Glomerular endothelial cell (primary cell): ENCODE data around the gene EPN2. TPM values are rescaled to one million over a fixed set of nuclear protein-coding genes. Genes with fewer than 3 reads are reported as not detected.
"Not testable (repeated sequence)": the region's sequence is repeated elsewhere in the genome, so short reads cannot be mapped to it uniquely, and the experiment has no call there.

ENCODE experiments used
- DNase-seq: peaks from one replicate; pipeline ENCODE4 v3.0.0-alpha.2; 2011; ENCODE audit warnings: low read depth, low spot score; ENCODE audit errors: extremely low read depth
- total RNA-seq: library from RNA; depleted of rRNA; stranded (reverse); fragments of >200 nt; gene quantifications from 2 replicates; pipeline ENCODE4 v1.2.3, GENCODE V29; 2015

EPN2 gene
- total RNA-seq = 29.2 and 53.4 TPM in 2 replicates

DNA sequence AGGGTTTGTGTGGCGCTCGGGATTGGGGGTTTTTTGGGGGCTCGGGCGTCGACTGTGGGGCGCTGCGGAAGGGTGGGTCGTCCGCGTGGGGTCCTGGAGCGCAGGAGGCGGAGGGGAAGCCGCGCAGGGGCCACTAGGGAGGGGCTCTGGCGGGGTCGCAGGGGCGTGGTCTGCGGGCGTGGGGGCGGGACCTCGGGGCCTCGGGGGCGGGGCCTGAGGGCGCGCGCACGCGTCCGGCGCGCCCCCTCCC is at the start of gene EPN2:
Gene EPN2, plus strand, starts transcription at position 228 of the 250 bp plus-strand sequence. CDS start 45,754 bp downstream, outside the sequence.
- not testable (repeated sequence) for DNase-seq

DNA sequence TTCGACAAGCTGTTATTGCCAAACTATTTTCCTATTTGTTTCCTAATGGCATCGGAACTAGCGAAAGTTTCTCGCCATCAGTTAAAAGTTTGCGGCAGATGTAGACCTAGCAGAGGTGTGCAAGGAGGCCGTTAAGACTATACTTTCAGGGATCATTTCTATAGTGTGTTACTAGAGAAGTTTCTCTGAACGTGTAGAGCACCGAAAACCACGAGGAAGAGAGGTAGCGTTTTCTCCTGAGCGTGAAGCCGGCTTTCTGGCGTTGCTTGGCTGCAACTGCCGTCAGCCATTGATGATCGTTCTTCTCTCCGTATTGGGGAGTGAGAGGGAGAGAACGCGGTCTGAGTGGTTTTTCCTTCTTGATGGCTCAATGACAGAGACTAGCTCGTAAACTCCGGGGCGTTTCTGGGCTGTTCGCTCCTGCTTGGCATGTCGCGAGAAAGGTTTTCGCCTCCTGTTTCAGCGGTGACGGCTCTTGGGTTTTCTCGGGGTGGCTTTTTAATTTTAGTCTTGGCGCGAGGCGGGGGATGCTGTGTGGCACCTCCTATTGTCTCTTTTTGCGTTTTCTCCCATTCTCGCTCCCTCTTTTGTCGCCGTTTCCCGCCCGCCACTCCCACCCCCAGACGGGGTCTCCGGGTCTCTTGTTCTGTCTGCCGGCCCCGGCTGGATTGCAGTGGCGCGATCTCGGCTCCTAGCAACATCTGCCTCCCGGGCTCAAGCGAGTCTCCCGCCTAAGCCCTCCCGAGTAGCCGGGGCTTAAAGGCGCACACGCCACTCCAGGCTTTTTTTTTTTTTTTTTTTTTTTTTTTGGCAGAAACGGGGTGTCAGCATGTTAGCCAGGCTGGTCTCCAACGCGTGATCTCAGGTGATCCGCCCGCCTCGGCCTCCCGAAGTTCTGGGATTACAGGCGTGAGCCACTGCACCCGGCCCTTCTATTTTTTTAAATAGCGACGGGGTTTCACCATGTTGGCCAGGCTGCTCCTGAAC is 49.0 kb upstream of the EPN2 start:
- not testable (repeated sequence) for DNase-seq

DNA sequence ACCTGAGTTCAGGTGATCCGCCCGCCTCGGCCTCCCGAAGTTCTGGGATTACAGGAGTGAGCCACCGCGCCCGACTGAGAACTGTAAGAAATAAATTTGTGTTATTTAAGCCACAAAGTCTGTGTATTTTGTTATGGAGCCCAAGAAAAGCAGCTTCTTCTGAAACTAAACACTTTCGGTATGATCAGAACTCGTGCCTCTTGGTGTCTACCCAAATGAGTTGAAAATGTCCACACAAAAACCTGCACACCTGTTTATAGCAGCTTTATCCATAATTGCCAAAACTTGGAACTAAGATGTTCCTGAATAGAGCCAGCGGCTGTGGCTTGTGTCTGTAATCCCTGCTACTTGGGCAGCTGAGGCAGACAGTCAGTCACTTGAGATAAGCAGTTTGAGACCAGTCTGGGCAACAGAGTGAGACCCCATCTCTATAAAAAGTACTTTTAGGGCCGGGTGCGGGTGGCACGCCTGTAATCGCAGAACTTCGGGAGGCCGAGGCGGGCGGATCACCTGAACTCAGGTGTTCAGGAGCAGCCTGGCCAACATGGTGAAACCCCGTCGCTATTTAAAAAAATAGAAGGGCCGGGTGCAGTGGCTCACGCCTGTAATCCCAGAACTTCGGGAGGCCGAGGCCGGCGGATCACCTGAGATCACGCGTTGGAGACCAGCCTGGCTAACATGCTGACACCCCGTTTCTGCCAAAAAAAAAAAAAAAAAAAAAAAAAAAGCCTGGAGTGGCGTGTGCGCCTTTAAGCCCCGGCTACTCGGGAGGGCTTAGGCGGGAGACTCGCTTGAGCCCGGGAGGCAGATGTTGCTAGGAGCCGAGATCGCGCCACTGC is 48.1 kb upstream of the EPN2 start:
- not testable (repeated sequence) for DNase-seq

DNA sequence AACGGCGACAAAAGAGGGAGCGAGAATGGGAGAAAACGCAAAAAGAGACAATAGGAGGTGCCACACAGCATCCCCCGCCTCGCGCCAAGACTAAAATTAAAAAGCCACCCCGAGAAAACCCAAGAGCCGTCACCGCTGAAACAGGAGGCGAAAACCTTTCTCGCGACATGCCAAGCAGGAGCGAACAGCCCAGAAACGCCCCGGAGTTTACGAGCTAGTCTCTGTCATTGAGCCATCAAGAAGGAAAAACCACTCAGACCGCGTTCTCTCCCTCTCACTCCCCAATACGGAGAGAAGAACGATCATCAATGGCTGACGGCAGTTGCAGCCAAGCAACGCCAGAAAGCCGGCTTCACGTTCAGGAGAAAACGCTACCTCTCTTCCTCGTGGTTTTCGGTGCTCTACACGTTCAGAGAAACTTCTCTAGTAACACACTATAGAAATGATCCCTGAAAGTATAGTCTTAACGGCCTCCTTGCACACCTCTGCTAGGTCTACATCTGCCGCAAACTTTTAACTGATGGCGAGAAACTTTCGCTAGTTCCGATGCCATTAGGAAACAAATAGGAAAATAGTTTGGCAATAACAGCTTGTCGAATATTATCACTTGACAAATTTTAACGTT is 47.3 kb upstream of the EPN2 start:
- not testable (repeated sequence) for DNase-seq

DNA sequence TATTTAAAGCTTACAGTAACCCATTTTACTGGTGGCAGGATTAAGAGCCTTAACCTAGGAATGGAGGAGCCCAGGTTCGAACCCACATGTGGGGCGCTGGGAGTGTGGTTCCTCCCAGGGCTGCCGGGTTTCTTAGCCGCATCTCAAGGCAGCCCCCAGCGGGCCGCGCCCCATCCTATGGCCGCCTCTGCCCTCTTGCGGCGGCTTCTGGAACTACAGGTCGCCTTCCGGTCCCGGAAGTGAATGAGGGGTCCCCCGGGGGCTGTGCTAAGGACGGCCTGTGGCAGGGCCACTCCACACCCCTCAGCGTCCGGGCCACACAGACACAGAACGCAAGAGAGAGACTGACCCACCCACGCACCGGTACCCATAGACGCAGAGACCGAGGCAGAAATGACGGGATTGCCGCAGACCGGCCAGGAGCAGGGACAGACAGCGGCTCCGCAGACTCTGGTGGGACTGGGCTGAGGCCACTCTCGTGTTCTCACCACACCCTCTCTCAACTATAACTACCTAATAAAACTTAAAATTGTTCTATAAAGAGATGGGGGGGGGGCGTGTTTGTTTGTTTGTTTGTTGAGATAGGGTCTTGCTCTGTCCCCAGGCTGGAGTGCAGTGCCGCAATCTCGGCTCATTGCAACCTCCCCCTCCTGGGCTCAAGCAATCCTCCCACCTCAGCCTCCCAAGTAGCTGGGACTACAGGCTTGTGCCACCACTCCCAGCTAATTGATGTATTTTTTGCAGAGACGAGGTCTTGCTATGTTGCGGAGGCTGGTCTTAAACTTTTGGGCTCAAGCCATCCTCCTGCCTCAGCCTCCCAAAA is 40.6 kb upstream of the EPN2 start:
- DNase-seq = not testable (repeated sequence)

DNA sequence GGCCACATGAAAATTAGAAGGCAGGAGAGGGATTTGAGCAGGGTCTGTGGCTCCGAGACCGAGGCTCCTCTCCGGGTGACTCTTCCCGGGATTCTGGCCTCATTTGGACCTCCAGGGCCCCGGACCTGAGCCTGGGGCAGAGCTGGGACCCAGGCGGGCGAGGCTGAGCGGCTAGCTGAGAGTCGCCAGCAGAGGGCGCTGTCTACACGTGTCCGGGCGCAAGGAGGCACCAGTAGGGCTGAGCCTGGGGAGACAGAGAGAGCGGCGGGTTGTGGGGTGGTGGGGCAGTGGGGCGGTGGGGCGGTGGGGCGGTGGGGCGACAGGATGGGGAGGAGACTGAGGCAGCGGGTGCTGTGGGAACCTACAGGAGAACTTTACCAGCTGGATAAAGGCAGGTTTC is 34.7 kb upstream of the EPN2 start:
- not testable (repeated sequence) for DNase-seq

DNA sequence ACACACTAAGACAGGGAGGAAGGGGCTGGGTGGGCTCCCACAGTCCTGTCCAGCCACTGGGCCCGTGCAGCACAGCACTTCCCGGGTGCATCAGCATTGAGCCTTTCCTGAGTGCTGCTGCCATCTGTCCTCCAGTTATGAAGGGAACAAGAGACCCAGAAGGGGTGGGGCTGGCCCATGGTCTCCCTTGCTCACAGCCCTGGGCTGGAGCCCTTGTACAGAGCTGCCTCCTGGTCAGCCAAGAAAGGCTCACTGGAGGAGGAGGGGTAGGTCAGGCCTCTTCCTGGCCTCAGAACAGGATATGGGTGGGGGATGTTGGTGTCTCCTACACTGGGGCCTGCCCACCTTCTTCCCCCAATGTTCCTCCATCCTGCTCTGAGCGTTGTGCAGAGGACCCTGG is 33.7 kb upstream of the EPN2 start:
- not testable (repeated sequence) for DNase-seq

DNA sequence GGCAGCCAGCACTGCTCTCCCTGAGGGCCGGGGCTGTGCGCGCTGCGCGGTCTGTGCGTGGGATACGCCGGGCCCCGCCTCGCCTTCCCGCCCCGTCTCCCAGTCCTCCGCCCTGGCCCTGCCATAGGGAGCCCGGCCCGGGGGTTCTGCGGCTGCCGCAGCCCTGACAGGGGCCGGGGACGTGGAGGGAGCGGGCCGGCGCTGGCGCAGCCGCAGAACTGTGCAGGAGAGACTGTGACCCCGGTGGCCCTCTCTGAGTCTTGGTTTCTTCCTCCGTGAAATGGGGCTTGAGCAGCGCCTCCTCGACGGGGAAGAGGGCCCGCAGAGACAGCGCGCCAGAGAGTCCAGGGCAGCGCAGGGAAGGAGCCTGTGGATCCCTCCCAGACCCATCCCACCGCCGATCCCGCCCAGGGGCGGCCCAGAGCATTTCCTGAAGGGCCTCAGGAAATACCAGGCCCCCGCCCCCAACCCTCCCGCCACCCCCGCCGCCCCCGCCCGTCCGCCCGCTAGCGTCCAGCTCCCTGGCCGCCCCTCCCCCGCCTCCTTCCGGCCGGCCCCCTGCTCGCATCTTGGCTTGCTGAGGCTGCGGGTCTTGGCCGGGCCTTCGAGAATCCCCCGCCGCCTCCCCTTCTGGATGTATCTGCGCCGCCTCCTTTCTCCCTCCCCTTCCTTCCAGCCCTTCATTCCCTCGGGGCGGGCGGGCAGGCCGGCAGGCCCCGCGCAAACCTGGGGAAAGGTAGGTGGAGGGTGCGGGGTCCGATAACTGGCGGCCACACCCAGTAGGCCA is 21.9 kb upstream of the EPN2 start:
- not testable (repeated sequence) for DNase-seq

DNA sequence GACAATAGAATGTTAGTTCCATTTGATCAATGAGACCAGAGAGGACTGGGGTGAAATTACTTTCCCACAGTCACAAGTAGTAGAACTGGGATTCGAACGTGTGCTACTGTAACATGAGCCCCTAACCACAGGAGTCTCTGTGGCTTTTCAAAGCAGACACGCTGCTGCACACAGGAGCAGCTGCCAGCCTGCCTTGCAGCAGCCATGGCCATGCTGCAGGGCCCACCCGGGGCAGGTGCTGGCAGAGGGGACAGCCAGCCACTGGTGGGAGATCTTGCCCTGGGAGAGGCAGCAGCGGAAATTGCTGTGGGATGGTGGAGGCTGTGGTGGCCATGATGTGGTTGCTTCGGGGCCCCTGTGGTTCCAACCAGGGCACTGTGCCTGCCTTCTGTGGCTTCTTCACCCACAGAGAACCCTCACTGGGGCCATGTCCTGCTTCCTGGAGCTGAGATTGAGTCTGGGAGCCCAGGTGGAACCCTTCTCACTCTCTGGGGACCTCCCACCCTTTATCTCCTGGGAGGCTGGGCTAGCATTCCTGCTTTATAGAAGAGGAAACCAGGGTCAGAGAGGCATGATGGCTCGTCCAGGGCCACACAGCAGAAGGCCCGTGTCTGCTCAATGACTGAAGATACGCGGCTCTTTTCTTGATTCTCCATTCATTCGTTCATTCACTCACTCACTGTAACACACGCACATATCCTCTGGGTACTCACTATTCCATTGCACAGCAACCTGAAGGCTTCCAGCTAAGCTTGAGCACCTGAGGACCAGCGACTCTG is 20.8 kb upstream of the EPN2 start:
- not testable (repeated sequence) for DNase-seq

DNA sequence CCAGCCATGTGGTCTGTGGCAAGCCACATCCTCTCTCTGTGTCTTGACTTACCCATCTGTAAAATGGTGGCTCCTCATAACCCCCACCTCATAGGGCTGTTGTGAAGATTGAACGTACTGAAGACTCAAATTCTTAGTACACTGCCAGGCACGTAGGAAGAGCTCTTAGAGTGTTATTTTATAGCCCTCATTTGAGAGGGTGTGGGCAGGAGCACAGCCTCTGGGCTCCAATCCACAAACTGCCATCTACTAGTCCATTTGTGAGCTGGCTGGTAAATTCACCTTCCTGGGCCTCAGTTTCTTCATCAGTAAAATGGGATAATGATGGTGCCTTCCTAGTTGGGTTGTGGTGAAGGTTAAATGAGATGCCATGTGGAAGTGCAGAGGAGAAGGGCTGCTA is 18.3 kb upstream of the EPN2 start:
- DNase-seq = not testable (repeated sequence)

DNA sequence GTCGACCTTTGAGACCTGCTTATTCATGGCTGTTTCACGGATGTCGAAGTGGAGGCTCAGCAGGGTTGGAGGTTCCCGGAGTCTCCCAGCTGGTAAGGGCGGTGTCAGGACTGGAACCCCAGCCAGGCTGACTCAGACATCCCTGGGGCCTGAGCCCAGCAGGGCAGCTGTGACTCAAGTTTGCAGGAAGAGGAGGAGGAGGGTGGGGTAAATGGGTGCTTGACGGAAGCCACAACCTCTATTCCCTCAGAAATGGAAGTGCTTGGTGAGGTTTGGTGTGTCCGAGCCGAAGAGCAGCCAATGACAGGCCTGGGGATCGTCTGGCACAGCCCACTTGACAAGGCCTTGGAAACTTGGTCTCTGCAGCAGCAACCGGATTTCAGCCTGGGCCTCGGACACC is 17.8 kb upstream of the EPN2 start:
- DNase-seq = not testable (repeated sequence)

DNA sequence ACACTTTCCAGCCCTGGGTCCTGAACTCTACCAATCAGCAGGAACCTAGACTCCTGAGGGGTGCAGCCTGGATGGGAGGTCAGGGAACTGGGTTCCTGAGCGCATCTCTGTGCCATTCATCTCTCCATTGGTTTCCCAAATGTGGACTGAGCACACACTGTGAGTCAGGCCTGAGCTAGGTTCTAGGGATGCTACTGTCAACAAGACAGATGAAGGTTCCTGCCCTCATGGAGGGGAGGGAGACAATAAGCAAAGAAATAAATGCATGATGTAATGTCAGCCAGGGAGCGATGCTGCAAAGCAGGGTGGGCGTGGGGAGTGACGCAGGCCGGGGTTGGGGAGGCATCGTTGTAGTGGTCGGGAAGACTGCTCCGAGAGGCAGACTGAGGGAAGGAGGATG is 17.0 kb upstream of the EPN2 start:
- not testable (repeated sequence) for DNase-seq

DNA sequence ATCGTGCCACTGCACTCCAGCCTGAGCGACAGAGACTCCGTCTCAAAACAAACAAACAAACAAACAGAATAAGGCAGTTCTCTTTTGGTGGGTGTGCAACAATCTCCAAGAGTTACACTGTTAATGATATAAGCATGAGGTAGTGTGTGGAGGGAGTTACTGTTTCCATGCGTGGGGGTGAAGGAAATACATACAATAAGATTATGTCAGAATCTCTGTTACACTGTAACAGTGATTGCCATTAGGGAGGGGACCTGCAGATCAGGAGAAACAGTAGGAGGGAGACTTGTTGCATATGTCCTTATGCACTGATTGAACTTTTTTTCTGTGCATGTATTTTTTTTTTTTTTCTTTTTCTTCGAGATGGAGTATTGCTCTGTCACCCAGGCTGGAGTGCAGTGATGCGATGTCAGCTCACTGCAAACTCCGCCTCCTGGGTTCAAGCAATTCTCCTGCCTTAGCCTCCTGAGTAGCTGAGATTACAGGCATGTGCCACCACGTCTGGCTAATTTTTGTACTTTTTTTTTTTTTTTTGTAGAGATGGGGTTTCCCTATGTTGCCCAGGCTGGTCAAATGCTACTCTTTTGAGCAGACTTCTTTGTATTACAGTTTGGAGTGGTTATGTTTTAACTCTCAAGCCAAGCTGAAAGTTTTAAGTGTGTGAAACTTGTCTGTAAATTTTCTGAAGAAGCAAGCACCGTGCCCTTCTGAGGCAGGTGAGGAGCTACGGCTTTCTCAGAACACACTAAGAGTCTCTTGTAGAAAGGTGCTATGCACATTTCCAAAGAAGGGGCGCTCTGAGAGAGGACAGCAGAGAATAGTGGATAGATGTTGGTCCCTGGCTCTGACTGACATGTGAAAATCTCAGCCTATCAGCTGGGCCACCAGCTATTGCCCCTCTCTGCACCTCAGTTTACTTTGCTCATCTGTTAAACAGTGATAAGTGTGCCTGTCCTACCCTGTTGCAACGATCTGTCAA is 10.3 kb upstream of the EPN2 start:
- DNase-seq = not testable (repeated sequence)

DNA sequence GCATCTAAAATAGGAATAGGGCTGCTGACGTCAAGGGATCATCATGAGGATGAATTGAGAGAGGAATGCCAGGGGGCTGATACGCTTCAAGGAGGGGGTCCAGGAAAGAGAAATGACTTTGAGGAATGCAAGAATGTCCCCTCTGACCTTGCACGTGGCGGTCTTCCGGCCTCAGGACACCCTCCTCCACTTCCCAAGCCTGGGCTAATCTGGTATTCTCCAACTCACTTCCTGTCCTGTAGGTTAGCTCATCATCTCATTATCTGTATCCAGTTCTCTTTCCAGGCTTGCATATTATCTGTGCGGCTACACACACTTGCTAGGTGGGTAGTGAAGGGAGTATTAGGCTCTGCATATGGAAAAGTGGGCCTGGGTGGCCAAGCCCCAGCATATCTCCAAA is 2.5 kb upstream of the EPN2 start:
- not testable (repeated sequence) for DNase-seq

DNA sequence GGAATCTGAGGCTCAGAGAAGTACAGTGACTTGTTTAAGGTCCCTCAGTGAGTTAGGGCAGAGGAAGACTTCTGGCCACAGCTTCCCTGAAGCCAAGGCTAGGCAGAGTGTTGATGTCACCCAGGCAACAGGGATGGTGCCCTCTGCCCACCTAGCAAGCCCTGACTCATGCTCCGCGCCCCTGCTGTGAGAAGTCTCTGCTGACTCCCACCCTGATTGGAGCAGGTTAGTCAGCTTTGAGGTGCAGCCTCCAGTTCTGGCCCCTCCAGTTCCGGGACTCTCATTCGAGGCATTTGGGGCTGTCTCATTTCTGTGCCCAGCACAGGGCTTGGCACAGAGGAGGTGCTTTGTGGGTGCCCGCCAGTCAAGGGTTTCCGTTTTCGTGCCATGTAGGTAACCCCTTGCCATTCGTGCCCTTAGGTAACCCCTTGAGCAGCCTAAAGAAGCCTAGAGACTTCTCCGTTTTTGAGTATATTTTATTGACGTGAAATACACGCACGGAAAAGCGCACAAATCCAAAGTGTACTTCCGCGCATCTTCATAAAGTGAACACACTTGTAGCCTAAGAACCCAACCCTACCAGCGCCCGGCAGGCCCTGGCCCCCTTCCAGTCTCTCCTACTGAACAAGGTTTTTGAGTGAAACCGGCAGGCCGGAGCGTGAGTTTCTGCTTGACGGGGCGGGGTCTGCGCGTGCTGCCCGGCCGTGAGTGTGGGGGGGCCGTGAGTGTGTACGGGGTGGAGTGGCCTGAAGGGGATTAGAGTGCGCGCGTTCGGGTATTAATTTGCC is 621 bp upstream of the EPN2 start:
- DNase-seq = not testable (repeated sequence)

DNA sequence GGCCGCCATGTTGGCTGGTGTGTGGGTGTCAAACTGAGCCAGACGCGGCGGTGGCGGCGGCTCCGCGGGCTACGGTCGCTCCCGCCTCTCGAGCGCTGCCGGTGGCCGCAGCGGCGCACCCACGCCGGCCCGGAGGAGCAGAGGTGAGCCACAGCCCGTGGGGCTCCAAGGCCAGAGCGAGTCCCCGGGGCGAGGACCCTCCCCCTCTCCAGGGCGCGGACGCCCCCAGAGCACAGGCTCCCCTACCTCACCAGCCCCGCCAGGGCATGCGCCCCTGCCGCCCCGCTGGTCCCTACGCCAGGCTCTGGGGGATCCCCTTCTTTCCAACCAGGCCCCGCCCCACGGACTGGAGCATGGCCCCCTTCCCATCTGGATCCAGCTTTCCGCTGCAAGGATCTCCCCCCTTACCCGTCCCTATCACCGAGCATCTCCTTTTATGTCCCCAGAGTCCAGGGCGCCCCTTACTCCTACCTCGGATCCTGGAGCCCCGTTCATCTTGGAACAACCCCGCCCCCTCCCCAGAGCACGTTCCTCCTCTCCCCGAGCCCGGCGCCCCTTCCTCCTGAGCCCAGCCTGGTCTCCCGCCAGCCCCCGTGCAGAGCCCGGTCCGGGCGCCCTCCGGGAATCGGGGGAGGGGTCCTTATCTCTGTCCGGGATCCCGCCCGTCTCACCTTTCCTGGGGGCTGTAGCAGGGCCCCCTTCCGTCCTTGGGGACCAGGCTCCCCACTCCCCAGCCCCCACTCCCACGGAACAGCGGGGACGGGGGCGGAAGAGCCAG is 412 bp downstream of the EPN2 start:
- no peak for DNase-seq
